ENCODE data around the gene ZSCAN9. TPM values are rescaled to one million over a fixed set of nuclear protein-coding genes. Genes with fewer than 3 reads are reported as not detected.
A peak's percentile ranks its signal among the peaks of the same experiment; 100 is the strongest.

Gene ZSCAN9
- total and polyA plus RNA-seq, 2 donors = 7.3 to 9.7 TPM

- H3K27ac ChIP-seq (ENCODE audit: low read depth in 1 of 2, low read length in 1 of 2) = no peak overlapping the region
- H3K27me3 ChIP-seq (ENCODE audit: control insufficient read depth in 2 of 2, insufficient read depth in 1 of 2, low read length in 1 of 2) = peaks cover 0 to 6% of the 10 kb centered on the region in 2 donors
- H3K4me3 ChIP-seq (ENCODE audit: low read length in 2 of 2) = no peak overlapping the region
- H3K36me3 ChIP-seq (ENCODE audit: control insufficient read depth in 2 of 2, insufficient read depth in 2 of 2, low read length in 1 of 2) = no peaks in the 10 kb centered on the region
- H3K4me1 ChIP-seq (ENCODE audit: control insufficient read depth in 2 of 2, insufficient read depth in 2 of 2, low read length in 2 of 2) = peaks cover 2 to 17% of the 10 kb centered on the region in 2 donors
- no peak for DNase-seq (ENCODE audit: low read depth in 6 of 9, low spot score in 9 of 9)
- 0% methylated on average over 1 of the region's 1 CpG for WGBS
- H3K9me3 ChIP-seq (ENCODE audit: control insufficient read depth in 2 of 2, insufficient read depth in 1 of 2, low read length in 1 of 2) = peaks cover 0 to 8% of the 10 kb centered on the region in 2 donors
Measured at GRCh38 chr6:28257042-28257441, 32.0 kb downstream of the ZSCAN9 start.

GRCh38 chr6:28258877-28259777 lies 34.1 kb downstream of the ZSCAN9 start, which contains the start of gene NKAPL:
TSS of gene NKAPL (plus strand) at chr6:28259297. CDS start at chr6:28259372, 75 bp downstream.
- Histone ChIP-seq H3K4me1 (ENCODE audit: control insufficient read depth in 2 of 2, insufficient read depth in 2 of 2, low read length in 2 of 2) (peaks cover 2 to 10% of the 10 kb centered on the region in 2 donors), H3K27ac (ENCODE audit: low read depth in 1 of 2, low read length in 1 of 2) (no peak within 1 kb of the TSS), H3K27me3 (ENCODE audit: control insufficient read depth in 2 of 2, insufficient read depth in 1 of 2, low read length in 1 of 2) (peaks cover 0 to 6% of the 10 kb centered on the region in 2 donors), H3K4me3 (ENCODE audit: low read length in 2 of 2) (peak within 1 kb of the TSS; percentile 3 to 23), H3K36me3 (ENCODE audit: control insufficient read depth in 2 of 2, insufficient read depth in 2 of 2, low read length in 1 of 2) (no peaks in the 10 kb centered on the region), H3K9me3 (ENCODE audit: control insufficient read depth in 2 of 2, insufficient read depth in 1 of 2, low read length in 1 of 2) (peaks cover 0 to 8% of the 10 kb centered on the region in 2 donors)
- 58% methylated on average over 58 of the region's 58 CpGs for WGBS
- DNase-seq (ENCODE audit: low read depth in 6 of 9, low spot score in 9 of 9) = peak in 6 of 9 donors; percentile 13 to 62 (median 34)

- peaks cover 0 to 6% of the 10 kb centered on the region in 2 donors for H3K27me3 ChIP-seq (ENCODE audit: control insufficient read depth in 2 of 2, insufficient read depth in 1 of 2, low read length in 1 of 2)
- H3K27ac ChIP-seq (ENCODE audit: low read depth in 1 of 2, low read length in 1 of 2) = no peak overlapping the region
- DNase-seq (ENCODE audit: low read depth in 6 of 9, low spot score in 9 of 9) = no peak
- no peaks in the 10 kb centered on the region for H3K36me3 ChIP-seq (ENCODE audit: control insufficient read depth in 2 of 2, insufficient read depth in 2 of 2, low read length in 1 of 2)
- H3K9me3 ChIP-seq (ENCODE audit: control insufficient read depth in 2 of 2, insufficient read depth in 1 of 2, low read length in 1 of 2) = peaks cover 0 to 8% of the 10 kb centered on the region in 2 donors
- no peak overlapping the region for H3K4me3 ChIP-seq (ENCODE audit: low read length in 2 of 2)
- WGBS = 85% methylated on average over 2 of the region's 2 CpGs
- H3K4me1 ChIP-seq (ENCODE audit: control insufficient read depth in 2 of 2, insufficient read depth in 2 of 2, low read length in 2 of 2) = peaks cover 2 to 10% of the 10 kb centered on the region in 2 donors
Measured at GRCh38 chr6:28263922-28264321, 38.8 kb downstream of the ZSCAN9 start.

- H3K4me1 ChIP-seq (ENCODE audit: control insufficient read depth in 2 of 2, insufficient read depth in 2 of 2, low read length in 2 of 2) = peaks cover 0 to 2% of the 10 kb centered on the region in 2 donors
- H3K4me3 ChIP-seq (ENCODE audit: low read length in 2 of 2) = no peak overlapping the region
- H3K9me3 ChIP-seq (ENCODE audit: control insufficient read depth in 2 of 2, insufficient read depth in 1 of 2, low read length in 1 of 2) = no peaks in the 10 kb centered on the region
- no peaks in the 10 kb centered on the region for H3K27me3 ChIP-seq (ENCODE audit: control insufficient read depth in 2 of 2, insufficient read depth in 1 of 2, low read length in 1 of 2)
- DNase-seq (ENCODE audit: low read depth in 6 of 9, low spot score in 9 of 9) = no peak
- H3K27ac ChIP-seq (ENCODE audit: low read depth in 1 of 2, low read length in 1 of 2) = no peak overlapping the region
- WGBS = 71% methylated on average over 4 of the region's 4 CpGs
- no peaks in the 10 kb centered on the region for H3K36me3 ChIP-seq (ENCODE audit: control insufficient read depth in 2 of 2, insufficient read depth in 2 of 2, low read length in 1 of 2)
Measured at GRCh38 chr6:28264834-28265401, 39.8 kb downstream of the ZSCAN9 start.

- 13% methylated on average over 5 of the region's 5 CpGs for WGBS
- H3K36me3 ChIP-seq (ENCODE audit: control insufficient read depth in 2 of 2, insufficient read depth in 2 of 2, low read length in 1 of 2) = no peaks in the 10 kb centered on the region
- no peak overlapping the region for H3K27ac ChIP-seq (ENCODE audit: low read depth in 1 of 2, low read length in 1 of 2)
- peak overlapping the region; percentile 77 to 87 for H3K4me3 ChIP-seq (ENCODE audit: low read length in 2 of 2)
- H3K27me3 ChIP-seq (ENCODE audit: control insufficient read depth in 2 of 2, insufficient read depth in 1 of 2, low read length in 1 of 2) = no peaks in the 10 kb centered on the region
- no peaks in the 10 kb centered on the region for H3K9me3 ChIP-seq (ENCODE audit: control insufficient read depth in 2 of 2, insufficient read depth in 1 of 2, low read length in 1 of 2)
- H3K4me1 ChIP-seq (ENCODE audit: control insufficient read depth in 2 of 2, insufficient read depth in 2 of 2, low read length in 2 of 2) = peaks cover 0 to 2% of the 10 kb centered on the region in 2 donors
- DNase-seq (ENCODE audit: low read depth in 6 of 9, low spot score in 9 of 9) = no peak
Measured at GRCh38 chr6:28266563-28266961, 41.5 kb downstream of the ZSCAN9 start.

- Histone ChIP-seq H3K9me3 (ENCODE audit: control insufficient read depth in 2 of 2, insufficient read depth in 1 of 2, low read length in 1 of 2) (no peaks in the 10 kb centered on the region), H3K27me3 (ENCODE audit: control insufficient read depth in 2 of 2, insufficient read depth in 1 of 2, low read length in 1 of 2) (no peaks in the 10 kb centered on the region), H3K36me3 (ENCODE audit: control insufficient read depth in 2 of 2, insufficient read depth in 2 of 2, low read length in 1 of 2) (peaks cover 4 to 5% of the 10 kb centered on the region in 2 donors), H3K4me1 (ENCODE audit: control insufficient read depth in 2 of 2, insufficient read depth in 2 of 2, low read length in 2 of 2) (peaks cover 0 to 2% of the 10 kb centered on the region in 2 donors), H3K4me3 (ENCODE audit: low read length in 2 of 2) (peak within 1 kb of the TSS; percentile 77 to 87), H3K27ac (ENCODE audit: low read depth in 1 of 2, low read length in 1 of 2) (peak within 1 kb of the TSS; percentile 85 to 87)
- under 1% methylated on average over 32 of the region's 32 CpGs for WGBS
- DNase-seq (ENCODE audit: low read depth in 6 of 9, low spot score in 9 of 9) = peak; percentile 75 to 97 (median 87)
Measured at GRCh38 chr6:28266962-28267694, 42.1 kb downstream of the ZSCAN9 start, which contains the start of gene ZSCAN26. TSS of gene ZSCAN26 (plus strand) at chr6:28267143. CDS start at chr6:28271920, 4,777 bp downstream.

- no peaks in the 10 kb centered on the region for H3K9me3 ChIP-seq (ENCODE audit: control insufficient read depth in 2 of 2, insufficient read depth in 1 of 2, low read length in 1 of 2)
- peaks cover 9 to 10% of the 10 kb centered on the region in 2 donors for H3K36me3 ChIP-seq (ENCODE audit: control insufficient read depth in 2 of 2, insufficient read depth in 2 of 2, low read length in 1 of 2)
- peaks cover 0 to 2% of the 10 kb centered on the region in 2 donors for H3K4me1 ChIP-seq (ENCODE audit: control insufficient read depth in 2 of 2, insufficient read depth in 2 of 2, low read length in 2 of 2)
- peak overlapping the region; percentile 77 to 87 for H3K4me3 ChIP-seq (ENCODE audit: low read length in 2 of 2)
- H3K27me3 ChIP-seq (ENCODE audit: control insufficient read depth in 2 of 2, insufficient read depth in 1 of 2, low read length in 1 of 2) = no peaks in the 10 kb centered on the region
- WGBS = 5% methylated on average over 1 of the region's 1 CpG
- H3K27ac ChIP-seq (ENCODE audit: low read depth in 1 of 2, low read length in 1 of 2) = no peak overlapping the region
- no peak for DNase-seq (ENCODE audit: low read depth in 6 of 9, low spot score in 9 of 9)
Measured at GRCh38 chr6:28267695-28268059, 42.6 kb downstream of the ZSCAN9 start.

GRCh38 chr6:28269492-28269891 lies 44.4 kb downstream of the ZSCAN9 start:
- no peaks in the 10 kb centered on the region for H3K9me3 ChIP-seq (ENCODE audit: control insufficient read depth in 2 of 2, insufficient read depth in 1 of 2, low read length in 1 of 2)
- no peak for DNase-seq (ENCODE audit: low read depth in 6 of 9, low spot score in 9 of 9)
- H3K27ac ChIP-seq (ENCODE audit: low read depth in 1 of 2, low read length in 1 of 2) = no peak overlapping the region
- H3K27me3 ChIP-seq (ENCODE audit: control insufficient read depth in 2 of 2, insufficient read depth in 1 of 2, low read length in 1 of 2) = no peaks in the 10 kb centered on the region
- H3K4me3 ChIP-seq (ENCODE audit: low read length in 2 of 2) = no peak overlapping the region
- H3K36me3 ChIP-seq (ENCODE audit: control insufficient read depth in 2 of 2, insufficient read depth in 2 of 2, low read length in 1 of 2) = peaks cover 13 to 17% of the 10 kb centered on the region in 2 donors
- H3K4me1 ChIP-seq (ENCODE audit: control insufficient read depth in 2 of 2, insufficient read depth in 2 of 2, low read length in 2 of 2) = peaks cover 0 to 2% of the 10 kb centered on the region in 2 donors
